Heart left ventricle (tissue), 13 donors: Measurements from ENCODE around the gene ARHGAP24.

Source experiments
- CTCF ChIP-seq, 12 donors: fragments of 200-600 bp; sonication (generic) in 4 of 12; IDR thresholded peaks; one replicate each; pipeline versions ENCODE4 v1.5.0 to v1.8.0; 2018 to 2022; ENCODE audit warnings: antibody characterized with exemption in 12 of 12, mild to moderate bottlenecking in 5 of 12
- POLR2A ChIP-seq, 2 donors: fragments of 450-650 bp; IDR thresholded peaks; one replicate each; pipeline ENCODE4 v1.6.1; 2017; ENCODE audit warnings: antibody characterized with exemption in 2 of 2, mild to moderate bottlenecking in 2 of 2, moderate library complexity in 2 of 2
- donor health status: ischemic (EF 13 %, LVEDD 7.1; RV severe dilation, severe dysfunction).
- donor health status: DM: no; HTN: yes; CAD: no.
- donor health status: DM: no; HTN: no; CAD: no.
- donor health status: ischemic (EF 25% LVEDD 6.9; RV normal size, moderate dysfunction).
- donor health status: ischemic (EF 25% LVEDD 5.7; RV mildly dilated, moderate dysfunction).
- donor health status: ischemic (EF 35%, LVEDD 5.7; RV mildly dilated, moderate dysfunction).
- donor health status: nonischemic (EF 11% LVEDD 7.7; RV severe dilation, severe dysfunction).
- donor health status: DM: yes; HTN: yes; CAD: no.
- donor health status: PGD.
- donor health status: ischemic (EF 29% LVEDD 5.4; RV normal size, mild dysfunction).
- donor health status: nonischemic (EF 23%, LVEDD 6.1; RV moderate dilation, normal function).

- TF ChIP-seq CTCF (IDR thresholded peaks at IDR 0.05) = no peak
- TF ChIP-seq POLR2A (IDR thresholded peaks at IDR 0.05) = no peak
Measured at GRCh38 chr4:85557016-85557901, 82.3 kb downstream of the ARHGAP24 start.
